Left forelimb (tissue), 1 donor: ENCODE data around the gene RPS8.
A peak's percentile ranks its signal among the peaks of the same experiment; 100 is the strongest.
"Not testable (repeated sequence)": the region's sequence is repeated elsewhere in the genome, so short reads cannot be mapped to it uniquely, and the experiment has no call there.

Experiments
- DNase-seq: peaks from one replicate; pipeline ENCODE4 v3.0.0-alpha.2; 2018; ENCODE audit warnings: low spot score

The RPS8 gene

DNA sequence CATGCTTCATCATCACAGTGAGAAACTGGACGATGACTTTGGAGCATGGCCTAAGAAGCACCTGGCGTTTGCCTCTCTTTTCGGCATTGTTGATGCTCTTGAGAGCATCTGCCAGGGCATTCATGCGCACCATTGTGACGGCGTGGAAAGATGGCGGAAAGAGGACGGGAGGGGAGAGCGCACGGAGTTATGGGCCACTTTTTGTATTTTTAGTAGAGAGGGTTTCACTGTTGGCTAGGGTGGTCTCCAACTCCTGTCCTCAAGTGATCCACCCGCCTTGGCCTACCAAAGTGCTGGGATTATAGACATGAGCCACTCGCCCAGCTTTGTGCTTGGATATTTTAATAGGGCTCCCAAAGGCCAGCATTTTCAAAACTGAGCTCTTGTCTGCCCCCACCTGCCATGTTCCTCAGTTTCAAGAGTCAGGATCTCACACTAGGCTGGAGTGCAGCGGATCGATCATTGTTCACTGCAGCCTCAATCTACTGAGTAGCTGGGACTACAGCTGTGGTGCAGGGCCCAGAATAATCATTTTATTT is 5.3 kb downstream of the RPS8 start:
- DNase-seq = no peak

DNA sequence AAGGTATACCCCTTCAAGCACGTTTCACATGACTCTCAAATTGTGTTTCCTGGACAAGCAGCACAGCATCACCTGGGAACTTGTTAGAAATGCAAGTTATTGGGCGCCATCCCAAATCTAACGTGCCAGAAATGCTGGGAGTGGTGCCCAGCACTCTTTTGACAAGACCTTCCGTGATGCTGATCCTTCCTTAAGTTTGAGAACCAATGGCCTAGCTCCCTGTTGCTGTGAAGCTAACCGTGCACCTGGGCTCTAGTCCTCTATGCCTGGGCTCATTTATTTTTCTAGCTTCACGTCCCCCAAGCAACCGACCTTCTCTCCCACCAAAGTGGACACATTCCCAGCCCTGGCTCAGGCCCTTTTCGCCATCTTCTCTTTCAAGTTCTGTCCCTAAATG is 8.4 kb downstream of the RPS8 start:
- no peak for DNase-seq

DNA sequence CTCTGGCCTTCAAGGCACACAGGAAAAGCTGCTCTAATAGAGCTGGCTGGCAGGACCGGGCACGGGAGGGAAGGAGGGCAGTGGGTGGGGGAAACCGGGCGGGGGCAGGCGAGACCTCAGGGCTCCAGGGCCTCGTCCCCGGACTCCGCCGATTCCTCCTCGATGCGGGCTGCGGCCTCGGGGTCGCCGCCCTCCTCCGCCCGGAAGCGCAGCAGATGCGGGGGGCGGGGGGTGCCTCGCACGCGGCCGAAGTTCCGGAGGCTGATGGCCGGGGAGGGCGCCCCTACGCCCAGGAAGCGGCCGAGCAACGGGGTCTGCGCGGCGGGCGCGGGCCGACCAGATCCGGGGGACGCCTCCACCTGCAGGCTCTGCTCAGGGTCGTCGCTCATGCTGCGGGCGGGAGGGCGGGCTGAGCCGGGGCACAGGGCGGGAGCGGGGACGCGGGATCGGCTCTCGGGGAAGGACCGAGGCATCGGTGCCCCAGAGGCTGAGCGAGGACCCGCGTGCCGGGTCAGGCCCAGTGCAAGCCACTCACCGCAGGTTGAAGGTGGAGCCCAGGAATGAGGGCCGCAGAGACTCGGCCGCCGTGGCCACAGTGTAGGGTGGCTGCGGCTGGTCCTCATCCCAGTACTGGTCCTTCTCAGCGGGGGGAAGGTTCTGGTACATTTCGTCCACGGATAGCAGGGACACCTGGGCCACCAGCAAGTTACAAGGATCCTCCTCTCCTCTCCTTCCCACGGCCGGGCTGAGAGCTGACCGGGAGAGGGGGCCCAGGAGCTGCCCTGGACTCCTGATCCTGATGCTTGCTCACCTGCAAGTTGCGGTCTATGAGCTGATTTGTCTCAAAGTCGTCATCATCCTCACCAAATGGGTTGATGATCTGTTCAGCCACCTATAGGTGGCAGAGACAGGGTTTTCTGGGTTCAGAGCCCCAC is 9.0 kb downstream of the RPS8 start:
- no peak for DNase-seq

DNA sequence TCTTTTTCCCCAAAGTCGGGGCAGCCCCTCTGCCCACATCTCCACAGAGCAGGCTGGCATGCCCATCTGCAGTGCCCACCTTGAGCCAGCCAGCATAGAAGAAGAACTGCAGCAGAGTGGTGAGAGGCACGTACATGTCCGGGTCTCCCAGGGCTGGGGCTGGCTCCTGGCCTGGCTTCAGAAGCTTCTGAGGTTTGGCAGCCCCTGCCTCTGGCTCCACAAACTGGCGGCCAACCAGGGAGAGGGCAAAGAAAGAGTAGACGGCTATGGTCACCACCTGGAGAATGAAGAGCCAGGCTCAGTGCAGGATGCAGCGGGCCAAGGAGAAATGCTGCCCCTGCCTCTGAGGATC is 9.7 kb downstream of the RPS8 start:
- no peak for DNase-seq

- DNase-seq = no peak
Observed at GRCh38 chr1:44785501-44786137, 10.3 kb downstream of the RPS8 start.

DNA sequence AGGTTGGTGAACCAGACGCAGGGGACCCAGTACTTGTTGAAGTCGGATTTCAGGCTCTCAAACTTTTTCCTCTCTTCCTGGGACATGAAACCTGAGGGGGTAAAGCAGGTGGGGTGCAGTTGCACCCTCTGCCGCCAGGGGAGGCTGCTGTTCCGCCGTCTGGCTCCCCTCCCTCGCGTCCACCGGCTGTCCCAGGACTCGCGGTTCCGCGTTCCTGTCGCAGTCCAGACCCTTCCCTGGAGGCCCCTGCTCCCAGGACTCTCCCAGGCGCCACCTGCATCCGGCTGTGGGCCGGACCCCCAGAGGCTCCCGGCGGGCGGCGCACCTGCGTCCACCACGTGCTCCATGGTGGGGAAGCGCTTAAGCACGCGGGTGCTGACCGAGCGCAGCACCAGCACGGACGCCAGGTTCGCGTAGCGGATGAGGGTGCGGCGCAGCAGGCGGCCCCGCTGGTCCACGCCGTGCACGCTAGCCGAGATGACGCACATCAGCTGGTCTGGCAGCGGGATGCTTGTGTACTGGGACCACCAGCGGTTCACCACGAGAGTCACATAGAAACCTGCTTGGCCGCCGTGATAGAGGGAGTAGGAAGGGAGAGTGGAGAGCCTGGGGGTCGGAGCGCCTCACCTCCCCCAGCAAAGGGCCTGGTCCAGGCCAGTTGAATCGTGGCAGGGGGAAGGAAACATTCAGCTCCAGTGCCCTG is 10.9 kb downstream of the RPS8 start:
- DNase-seq = peak; percentile 82

DNA sequence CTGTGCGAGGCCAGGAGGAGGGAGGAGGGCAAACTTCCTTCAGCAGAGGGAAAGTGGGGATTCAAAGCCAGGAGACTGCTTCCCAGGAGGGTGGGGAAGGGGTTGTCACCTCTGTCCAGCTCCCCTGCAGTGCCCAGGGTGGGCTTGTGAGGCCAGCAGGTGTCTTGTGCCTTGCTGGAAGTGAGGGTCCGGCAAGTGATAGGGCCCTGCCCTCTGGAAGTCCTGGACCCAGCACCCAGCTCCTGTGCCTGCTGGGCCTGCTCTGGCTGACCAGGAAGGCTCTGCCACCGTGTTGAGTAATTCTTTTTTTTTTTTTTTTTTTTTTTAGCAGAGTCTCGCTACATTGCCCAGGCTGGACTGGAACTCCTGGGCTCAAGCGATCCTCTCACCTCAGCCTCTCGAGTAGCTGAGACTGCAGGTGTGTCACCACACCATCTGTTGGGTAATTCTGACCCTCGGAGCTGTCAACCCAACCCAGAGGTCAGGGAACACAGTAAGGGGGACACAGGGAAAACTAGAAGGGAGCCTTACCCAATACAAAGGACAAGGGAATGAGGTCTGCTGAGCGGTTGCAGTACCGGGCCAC is 11.6 kb downstream of the RPS8 start:
- no peak for DNase-seq

- no peak for DNase-seq
Observed at GRCh38 chr1:44787506-44787905, 12.2 kb downstream of the RPS8 start.

DNA sequence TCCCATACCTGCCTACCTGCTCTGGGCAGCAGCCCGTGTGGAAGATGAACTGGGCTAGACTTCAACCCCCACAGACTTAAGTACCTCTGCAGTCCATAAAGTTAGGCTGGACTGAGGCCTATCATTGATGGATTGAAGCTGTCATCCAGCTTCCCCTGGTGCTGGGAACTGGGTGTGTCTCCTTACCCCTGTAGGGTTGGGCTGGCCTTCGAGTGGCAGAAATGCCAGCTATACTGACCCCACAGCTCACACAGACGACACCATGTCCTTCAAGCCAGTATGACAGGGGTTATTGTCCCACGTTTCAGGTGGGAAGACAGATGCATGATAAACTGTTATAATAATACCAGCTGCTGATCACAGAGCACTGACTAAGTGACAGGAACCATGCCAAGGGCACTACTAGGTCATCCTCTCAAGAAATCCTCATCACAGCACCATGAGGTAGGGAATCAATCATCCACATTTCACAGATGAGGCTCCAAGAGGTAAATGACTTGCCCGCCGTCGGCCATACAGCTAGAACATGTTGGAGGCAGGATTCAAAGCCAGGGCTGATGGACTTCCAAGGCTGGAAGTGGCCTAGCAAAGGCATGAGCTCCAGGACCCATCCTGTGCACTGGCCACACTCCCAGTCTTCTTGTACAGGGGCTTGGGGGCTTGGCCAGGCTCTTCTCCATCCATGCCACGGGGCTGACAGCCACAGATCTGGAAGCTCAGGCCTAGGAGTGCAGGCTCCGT is 12.9 kb downstream of the RPS8 start, which contains the start of gene BEST4:
TSS of gene BEST4 (minus strand) at position 51 of the 741 bp plus-strand sequence. CDS start 465 bp downstream, outside the sequence.
- DNase-seq = no peak

- no peak for DNase-seq
Observed at GRCh38 chr1:44790968-44791801, 15.8 kb downstream of the RPS8 start.

DNA sequence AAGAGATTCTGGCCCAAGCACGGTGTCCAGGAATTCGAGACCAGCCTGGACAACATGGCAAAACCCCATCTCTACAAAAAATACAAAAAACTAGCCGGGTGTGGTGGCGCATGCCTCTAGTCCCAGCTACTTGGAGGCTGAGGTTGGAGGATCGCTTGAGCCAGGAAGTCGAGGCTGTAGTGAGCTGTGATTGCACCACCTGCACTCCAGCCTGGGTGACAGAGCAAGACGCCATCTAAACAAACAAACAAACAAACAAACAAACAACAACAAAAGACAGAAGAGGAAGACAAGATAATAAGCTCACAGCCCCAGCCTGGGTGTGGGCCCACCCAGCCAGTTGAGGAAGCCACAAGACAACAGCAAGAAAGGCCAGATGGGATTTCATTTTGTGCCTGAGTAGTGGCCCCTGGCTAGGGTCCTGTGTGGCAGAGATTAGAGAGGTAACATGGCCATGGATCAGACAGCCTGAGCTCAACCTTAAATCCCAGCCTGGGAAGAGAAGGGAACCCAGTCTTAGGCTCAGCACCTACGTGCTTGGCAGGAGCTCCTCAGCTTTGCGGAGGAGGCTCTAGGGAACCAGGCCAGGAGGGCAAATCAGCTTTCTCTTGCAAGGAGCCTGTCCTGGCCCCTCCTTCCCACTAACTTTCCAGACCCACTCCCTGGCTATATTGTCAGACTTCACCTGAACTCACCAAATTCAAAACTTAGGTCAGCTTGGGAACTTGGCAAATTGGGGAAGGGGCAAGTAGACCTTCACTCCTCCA is 17.6 kb downstream of the RPS8 start:
- DNase-seq = no peak

DNA sequence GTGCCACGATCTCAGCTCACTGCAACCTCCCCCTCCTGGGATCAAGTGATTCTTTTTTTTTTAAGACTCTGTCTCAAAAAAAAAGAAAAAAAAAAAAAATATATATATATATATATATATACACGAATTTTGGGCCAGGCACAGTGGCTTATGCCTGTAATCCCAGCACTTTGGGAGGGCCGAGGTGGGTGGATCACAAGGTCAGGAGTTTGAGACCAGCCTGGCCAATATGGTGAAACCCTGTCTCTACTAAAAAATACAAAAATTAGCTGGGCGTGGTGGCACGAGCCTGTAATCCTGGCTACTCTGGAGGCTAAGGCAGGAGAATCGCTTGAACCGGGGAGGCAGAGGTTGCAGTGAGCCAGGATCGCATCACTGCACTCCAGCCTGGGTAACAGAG is 22.5 kb downstream of the RPS8 start:
- DNase-seq = not testable (repeated sequence)

- DNase-seq = no peak
Observed at GRCh38 chr1:44798481-44799365, 23.4 kb downstream of the RPS8 start.

DNA sequence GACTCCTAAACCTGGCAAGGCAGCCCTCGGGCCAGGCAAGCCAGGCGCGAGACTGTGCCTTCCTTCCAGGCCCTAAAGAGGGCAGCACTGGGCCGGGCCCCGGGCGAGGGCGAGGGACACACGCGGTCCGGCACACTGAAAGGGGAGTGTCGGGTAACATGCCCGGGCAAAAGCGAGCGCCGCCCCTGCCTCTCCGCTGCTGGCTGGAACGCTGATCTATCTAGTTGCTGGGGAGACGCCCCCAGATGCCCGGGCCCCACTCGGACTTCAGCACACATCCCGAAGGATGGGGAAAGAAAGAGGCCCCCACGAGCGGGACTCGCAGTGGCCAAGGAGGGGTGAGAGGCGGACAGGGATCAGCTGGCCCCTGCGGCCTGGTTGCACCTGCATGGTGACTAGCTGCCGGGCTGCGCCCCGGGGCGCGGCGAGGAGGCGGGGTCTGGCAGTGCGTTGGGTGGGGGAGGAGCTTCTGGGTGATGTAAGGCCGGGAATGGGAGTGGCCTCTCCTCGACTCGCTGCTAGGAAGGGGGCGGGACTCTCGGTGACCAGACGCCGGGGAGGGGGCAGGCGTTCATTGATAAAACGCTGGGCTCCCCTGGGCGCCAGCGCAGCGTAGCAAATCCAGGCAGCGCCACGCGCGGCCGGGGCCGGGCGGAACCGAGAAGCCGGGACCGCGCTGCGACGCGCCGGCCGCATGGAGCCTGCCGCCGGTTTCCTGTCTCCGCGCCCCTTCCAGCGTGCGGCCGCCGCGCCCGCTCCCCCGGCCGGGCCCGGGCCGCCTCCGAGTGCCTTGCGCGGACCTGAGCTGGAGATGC is 24.6 kb downstream of the RPS8 start, which contains the start of gene PLK3:
TSS of gene PLK3 (plus strand) at position 608 of the 815 bp plus-strand sequence. CDS start at position 695, 87 bp downstream.
- DNase-seq = peak; percentile 99

DNA sequence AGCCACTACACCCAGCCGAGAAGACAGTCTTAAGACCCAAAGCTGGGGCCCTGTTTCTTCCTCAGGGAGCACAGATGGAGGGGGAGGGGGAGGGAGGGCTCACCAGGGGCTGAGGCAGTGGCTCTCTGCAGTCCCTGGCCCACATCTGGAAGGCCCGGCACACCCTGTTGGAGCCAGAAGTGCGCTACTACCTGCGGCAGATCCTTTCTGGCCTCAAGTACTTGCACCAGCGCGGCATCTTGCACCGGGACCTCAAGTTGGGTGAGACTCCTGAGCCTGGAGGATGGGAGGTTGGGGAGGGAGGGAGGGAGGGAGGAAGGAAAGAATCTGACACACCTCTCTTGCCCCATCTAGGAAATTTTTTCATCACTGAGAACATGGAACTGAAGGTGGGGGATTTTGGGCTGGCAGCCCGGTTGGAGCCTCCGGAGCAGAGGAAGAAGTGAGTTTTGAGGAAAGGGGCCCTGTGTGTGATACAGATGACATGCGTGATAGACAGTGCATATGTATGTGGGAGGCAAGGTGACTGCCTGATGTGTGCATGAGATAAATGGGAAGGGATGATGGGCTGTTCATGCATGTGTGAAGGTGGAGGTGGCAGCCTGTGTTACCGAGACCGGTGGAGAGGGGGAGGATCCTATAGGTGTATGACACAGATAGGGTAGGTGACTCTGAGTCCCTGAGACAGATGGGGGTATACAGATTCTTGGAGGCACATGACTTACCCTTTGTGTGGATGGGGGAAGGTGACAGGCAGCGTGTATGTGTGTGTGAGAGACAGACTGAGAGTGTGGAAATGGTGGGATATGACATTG is 26.4 kb downstream of the RPS8 start:
- no peak for DNase-seq

GRCh38 chr1:44802306-44803061 is 27.1 kb downstream of the RPS8 start:
- no peak for DNase-seq
